IMR-90 (cell line): ENCODE data around the gene NHLRC1. TPM values are rescaled to one million over a fixed set of nuclear protein-coding genes. Genes with fewer than 3 reads are reported as not detected.

Experiments used
- ATAC-seq: fragments of 200-7000 bp; cut with Tn5 transposase; 2 replicates; pipeline ENCODE4 v1.9.1; 2020; ENCODE audit warnings: low read depth, mild to moderate bottlenecking, moderate library complexity
- BruUV-seq: library from RNA; stranded (reverse); fragments of 400-500 nt; replicated peaks from 2 replicates; lab custom pipeline; 2021; lab: Mats Ljungman, UMichigan
- CTCF ChIA-PET: fragments of 300-600 bp; formaldehyde crosslinking; extraction: SDS; loops from one replicate; lab custom pipeline; 2021; ENCODE audit warnings: antibody characterized with exemption; lab: Yijun Ruan, JAX
- POLR2A ChIA-PET: fragments of 300-600 bp; sonication (Branson Sonifier 250); formaldehyde crosslinking; loops from one replicate; lab custom pipeline; 2022; ENCODE audit warnings: antibody characterized with exemption; ENCODE audit not compliant: unreplicated experiment; lab: Charles Lee
- DNase-seq: peaks from one replicate; pipeline ENCODE4 v3.0.0; 2013
- H2AFZ ChIP-seq: replicated peaks from 2 replicates; pipeline ENCODE3; 2013; ENCODE audit warnings: low read length, mild to moderate bottlenecking; ENCODE audit not compliant: poor library complexity
- H2AK5ac ChIP-seq: 2 replicates; pipeline ENCODE4 v1.6.1; 2013; ENCODE audit warnings: low read depth, low read length, inconsistent platforms
- H2AK9ac ChIP-seq: replicated peaks from 2 replicates; pipeline ENCODE3; 2013; ENCODE audit warnings: mild to moderate bottlenecking, low read depth, low read length, moderate library complexity; ENCODE audit not compliant: poor library complexity
- H2BK120ac ChIP-seq: 2 replicates; pipeline ENCODE4 v1.6.1; 2013; ENCODE audit warnings: low read depth, low read length, inconsistent platforms
- H2BK15ac ChIP-seq: 3 replicates; pipeline ENCODE4 v1.6.1; 2013; ENCODE audit warnings: low read depth, low read length, inconsistent platforms
- H2BK20ac ChIP-seq: 2 replicates; pipeline ENCODE4 v1.6.1; 2013; ENCODE audit warnings: low read depth, mild to moderate bottlenecking, inconsistent platforms, low read length, moderate library complexity
- H2BK5ac ChIP-seq: 2 replicates; pipeline ENCODE4 v1.6.1; 2013; ENCODE audit warnings: mild to moderate bottlenecking, low read depth, low read length, inconsistent platforms; ENCODE audit not compliant: poor library complexity, severe bottlenecking
- H3K14ac ChIP-seq: replicated peaks from 2 replicates; pipeline ENCODE4 v1.6.1; 2013; ENCODE audit warnings: low read depth, low read length, inconsistent platforms
- H3K18ac ChIP-seq: 2 replicates; pipeline ENCODE4 v1.6.1; 2013; ENCODE audit warnings: low read depth, low read length, control low read depth
- H3K23ac ChIP-seq: 2 replicates; pipeline ENCODE4 v1.6.1; 2013; ENCODE audit warnings: low read depth, low read length, inconsistent platforms
- H3K27ac ChIP-seq: 2 replicates; pipeline ENCODE4 v1.5.1; 2013; ENCODE audit warnings: mild to moderate bottlenecking, control low read depth, low read length; ENCODE audit not compliant: insufficient read depth
- H3K27me3 ChIP-seq: 2 replicates; pipeline ENCODE4 v1.6.1; 2013; ENCODE audit warnings: low read length; ENCODE audit not compliant: control insufficient read depth, insufficient read depth
- H3K36me3 ChIP-seq: 2 replicates; pipeline ENCODE4 v1.6.1; 2013; ENCODE audit warnings: low read length, mixed read lengths; ENCODE audit not compliant: control insufficient read depth, insufficient read depth
- H3K4ac ChIP-seq: 2 replicates; pipeline ENCODE4 v1.6.1; 2013; ENCODE audit warnings: low read depth, low read length, inconsistent platforms
- H3K4me1 ChIP-seq: 2 replicates; pipeline ENCODE4 v1.6.1; 2013; ENCODE audit warnings: low read length, mixed read lengths; ENCODE audit not compliant: control insufficient read depth, insufficient read depth
- H3K4me2 ChIP-seq: 2 replicates; pipeline ENCODE4 v1.6.1; 2013; ENCODE audit warnings: low read depth, mild to moderate bottlenecking, control low read depth, low read length, moderate library complexity
- H3K4me3 ChIP-seq: 2 replicates; pipeline ENCODE4 v1.5.1; 2013; ENCODE audit warnings: low read depth, mild to moderate bottlenecking, control low read depth, low read length, moderate library complexity; ENCODE audit not compliant: insufficient read depth
- H3K56ac ChIP-seq: 2 replicates; pipeline ENCODE4 v1.6.1; 2013; ENCODE audit warnings: low read length, inconsistent platforms; ENCODE audit not compliant: insufficient read depth; ENCODE audit errors: extremely low read depth
- H3K79me1 ChIP-seq, 2 experiments: 2 replicates each; pipeline ENCODE4 v1.6.1; 2013; ENCODE audit warnings: low read length in 2 of 2, inconsistent platforms in 1 of 2, low read depth in 1 of 2
- H3K9ac ChIP-seq: 2 replicates; pipeline ENCODE4 v1.6.1; 2013; ENCODE audit warnings: low read depth, low read length, control low read depth
- H3K9me1 ChIP-seq: 2 replicates; pipeline ENCODE4 v1.6.1; 2013; ENCODE audit warnings: low read length, inconsistent platforms; ENCODE audit not compliant: insufficient read depth
- H3K9me3 ChIP-seq: 2 replicates; pipeline ENCODE4 v1.6.1; 2013; ENCODE audit warnings: low read length; ENCODE audit not compliant: control insufficient read depth, insufficient read depth
- H4K20me1 ChIP-seq: 2 replicates; pipeline ENCODE4 v1.6.1; 2013; ENCODE audit warnings: low read length, inconsistent platforms; ENCODE audit not compliant: insufficient read depth
- H4K5ac ChIP-seq: 2 replicates; pipeline ENCODE4 v1.6.1; 2013; ENCODE audit warnings: mild to moderate bottlenecking, low read depth, low read length, control low read depth
- H4K8ac ChIP-seq, 2 experiments: 2 replicates each; pipeline ENCODE4 v1.6.1; 2013; ENCODE audit warnings: low read depth in 2 of 2, low read length in 2 of 2, control low read depth in 1 of 2, inconsistent platforms in 1 of 2
- H4K91ac ChIP-seq: 2 replicates; pipeline ENCODE4 v1.6.1; 2013; ENCODE audit warnings: low read depth, low read length, inconsistent platforms; ENCODE audit not compliant: insufficient read depth
- CEBPB ChIP-seq: IDR thresholded peaks from 2 replicates; pipeline ENCODE4 v1.6.1; 2012; ENCODE audit warnings: low read depth, low read length, improper control_type of control experiment
- CHD1 ChIP-seq: IDR thresholded peaks from 2 replicates; pipeline ENCODE4 v1.6.1; 2012; ENCODE audit warnings: low read depth, low read length, improper control_type of control experiment
- FOS ChIP-seq: fragments of 150-350 bp; IDR thresholded peaks from 2 replicates; pipeline ENCODE4 v1.6.1; 2016; ENCODE audit warnings: low read depth, low read length
- MAFK ChIP-seq: IDR thresholded peaks from 2 replicates; pipeline ENCODE4 v1.6.1; 2012; ENCODE audit warnings: low read depth, low read length, improper control_type of control experiment
- MAZ ChIP-seq: IDR thresholded peaks from 2 replicates; pipeline ENCODE4 v1.6.1; 2012; ENCODE audit warnings: low read depth, mild to moderate bottlenecking, low read length, improper control_type of control experiment, moderate library complexity, borderline replicate concordance
- MXI1 ChIP-seq: IDR thresholded peaks from 2 replicates; pipeline ENCODE4 v1.6.1; 2012; ENCODE audit warnings: low read depth, mild to moderate bottlenecking, low read length, moderate library complexity, borderline replicate concordance
- NFE2L2 ChIP-seq: fragments of 150-350 bp; IDR thresholded peaks from 2 replicates; pipeline ENCODE4 v1.6.1; 2016; ENCODE audit warnings: low read depth, mild to moderate bottlenecking, low read length
- POLR2A ChIP-seq: IDR thresholded peaks from 2 replicates; pipeline ENCODE4 v1.6.1; 2012; ENCODE audit warnings: mild to moderate bottlenecking, low read depth, low read length
- RAD21 ChIP-seq: IDR thresholded peaks from 2 replicates; pipeline ENCODE4 v1.6.1; 2012; ENCODE audit warnings: low read length, improper control_type of control experiment
- RCOR1 ChIP-seq: IDR thresholded peaks from 2 replicates; pipeline ENCODE4 v1.6.1; 2012; ENCODE audit warnings: mild to moderate bottlenecking, low read length, improper control_type of control experiment; ENCODE audit not compliant: insufficient replicate concordance
- RFX5 ChIP-seq: IDR thresholded peaks from 2 replicates; pipeline ENCODE4 v1.8.0; 2012; ENCODE audit warnings: low read depth, mild to moderate bottlenecking, low read length, moderate library complexity
- SMC3 ChIP-seq: fragments of 150-350 bp; IDR thresholded peaks from 2 replicates; pipeline ENCODE4 v1.6.1; 2016; ENCODE audit warnings: low read depth, mild to moderate bottlenecking, antibody characterized with exemption, low read length, moderate library complexity
- WGBS, 2 experiments: methylation state at CpG; one replicate each; pipeline versions ENCODE4 v1.1.5 to v1.1.7; 2013; ENCODE audit warnings: missing lambda C conversion rate in 2 of 2; ENCODE audit not compliant: insufficient read length in 1 of 2; ENCODE audit errors: extremely low coverage in 2 of 2; 5-methylcytosine and 5-hydroxymethylcytosine counted together
- dilution Hi-C: fragments of 300-500 bp; cut with HindIII; formaldehyde crosslinking; loops from one replicate; pipeline ENCODE4 v1.14.3; 2018; ENCODE audit warnings: low sequenced_read_pairs; ENCODE audit not compliant: unreplicated experiment
- in situ Hi-C: fragments of 300-500 bp; cut with MboI; formaldehyde crosslinking; loops from 3 replicates; pipeline ENCODE4 v1.14.3; 2019; ENCODE audit warnings: low sequenced_read_pairs, inconsistent platforms, mixed read lengths
- intact Hi-C: fragments of 100-400 bp; cut with micrococcal nuclease; formaldehyde crosslinking; loops from 2 replicates; pipeline ENCODE4 v1.10.0; 2022
- polyA plus RNA-seq, 3 experiments: library from polyadenylated mRNA; depleted of rRNA; stranded (reverse); fragments of >200 nt; gene quantifications; 2 replicates each; pipeline ENCODE4 v1.2.3, GENCODE V29; 2012; ENCODE audit warnings: low replicate concordance in 1 of 3
- total RNA-seq: library from RNA; depleted of rRNA; stranded (reverse); fragments of >200 nt; gene quantifications from 2 replicates; pipeline ENCODE4 v1.2.3, GENCODE V29; 2012
- TF ChIP-seq, protein P1 (sequence below): fragments of 150-350 bp; IDR thresholded peaks from 2 replicates; pipeline ENCODE4 v1.6.1; 2016; ENCODE audit warnings: low read depth, mild to moderate bottlenecking, low read length, moderate library complexity, borderline replicate concordance
- TF ChIP-seq, protein P2 (sequence below): fragments of 150-350 bp; IDR thresholded peaks from 2 replicates; pipeline ENCODE4 v1.6.1; 2017; ENCODE audit warnings: mild to moderate bottlenecking, antibody characterized with exemption, low read length, low read depth

Gene NHLRC1
- total and polyA plus RNA-seq, 2 of the 4 experiments (the other 2 are of a cell fraction) = 1.1 TPM

DNA sequence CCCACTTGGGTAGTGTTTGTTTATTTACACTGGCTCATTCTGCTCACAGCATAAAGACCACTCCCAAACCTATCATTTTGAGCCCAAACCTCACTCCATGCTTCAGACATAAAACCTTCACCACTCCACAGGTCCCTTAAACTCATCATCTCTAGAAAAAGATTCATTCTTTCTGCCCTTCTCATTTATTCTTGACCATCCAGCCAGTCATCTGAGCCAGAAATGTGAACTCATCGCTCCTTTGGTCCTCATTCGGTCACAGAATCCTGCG, 20.0 kb upstream of the NHLRC1 start:
- Histone ChIP-seq H2BK20ac (no peak overlapping the region), H3K4me3 (no peak overlapping the region), H3K9me3 (no peaks in the 10 kb centered on the region), H3K27me3 (no peaks in the 10 kb centered on the region), H2BK5ac (no peak overlapping the region), H3K4me1 (no peaks in the 10 kb centered on the region), H4K91ac (no peak overlapping the region), H3K36me3 (peaks cover 3% of the 10 kb centered on the region), H3K27ac (no peak overlapping the region), H2BK15ac (no peak overlapping the region), H4K8ac (no peak overlapping the region), H3K9me1 (no peaks in the 10 kb centered on the region), H4K5ac (no peak overlapping the region), H2BK120ac (no peak overlapping the region), H2AFZ (peak overlapping the region; percentile 6), H3K56ac (no peak overlapping the region), H3K18ac (no peak overlapping the region), H3K4ac (no peak overlapping the region), H4K20me1 (no peaks in the 10 kb centered on the region), H3K79me1 (no peaks in the 10 kb centered on the region), H2AK5ac (no peak overlapping the region), H3K9ac (no peak overlapping the region), H3K23ac (no peak overlapping the region), H3K4me2 (no peak overlapping the region), H3K14ac (no peak overlapping the region), H2AK9ac (no peak overlapping the region)
- DNase-seq = no peak
- CTCF ChIA-PET = no interaction called here
- in situ Hi-C loops (no loop called here), intact Hi-C loops (no loop called here), dilution Hi-C loops (no loop called here)
- no TSS peak for BruUV-seq
- POLR2A ChIA-PET = no interaction called here
- WGBS, 2 experiments = 88% methylated on average over 2 of the region's 3 CpGs; no CpG with 5 or more reads in 1 of the 2 experiments
- no peak for ATAC-seq
- TF ChIP-seq RCOR1 = no peak
- no peak for TF ChIP-seq RFX5
- TF ChIP-seq MXI1 = no peak
- TF ChIP-seq FOS = no peak
- no peak for TF ChIP-seq CHD1
- TF ChIP-seq POLR2A = no peak
- TF ChIP-seq SMC3 = no peak
- TF ChIP-seq, protein P1, sequence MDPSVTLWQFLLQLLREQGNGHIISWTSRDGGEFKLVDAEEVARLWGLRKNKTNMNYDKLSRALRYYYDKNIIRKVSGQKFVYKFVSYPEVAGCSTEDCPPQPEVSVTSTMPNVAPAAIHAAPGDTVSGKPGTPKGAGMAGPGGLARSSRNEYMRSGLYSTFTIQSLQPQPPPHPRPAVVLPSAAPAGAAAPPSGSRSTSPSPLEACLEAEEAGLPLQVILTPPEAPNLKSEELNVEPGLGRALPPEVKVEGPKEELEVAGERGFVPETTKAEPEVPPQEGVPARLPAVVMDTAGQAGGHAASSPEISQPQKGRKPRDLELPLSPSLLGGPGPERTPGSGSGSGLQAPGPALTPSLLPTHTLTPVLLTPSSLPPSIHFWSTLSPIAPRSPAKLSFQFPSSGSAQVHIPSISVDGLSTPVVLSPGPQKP = no peak
- TF ChIP-seq MAFK = no peak
- no peak for TF ChIP-seq CEBPB
- no peak for TF ChIP-seq NFE2L2
- TF ChIP-seq, protein P2, sequence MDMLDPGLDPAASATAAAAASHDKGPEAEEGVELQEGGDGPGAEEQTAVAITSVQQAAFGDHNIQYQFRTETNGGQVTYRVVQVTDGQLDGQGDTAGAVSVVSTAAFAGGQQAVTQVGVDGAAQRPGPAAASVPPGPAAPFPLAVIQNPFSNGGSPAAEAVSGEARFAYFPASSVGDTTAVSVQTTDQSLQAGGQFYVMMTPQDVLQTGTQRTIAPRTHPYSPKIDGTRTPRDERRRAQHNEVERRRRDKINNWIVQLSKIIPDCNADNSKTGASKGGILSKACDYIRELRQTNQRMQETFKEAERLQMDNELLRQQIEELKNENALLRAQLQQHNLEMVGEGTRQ = no peak
- no peak for TF ChIP-seq RAD21
- no peak for TF ChIP-seq MAZ
